NAMALWA (cell line): ENCODE results near the gene MVD.

Experiments
- DNase-seq: peaks from one replicate; pipeline ENCODE4 v3.0.0-alpha.2; 2015; ENCODE audit warnings: low spot score

The MVD gene

GRCh38 chr16:88606148-88606757 lies 56.6 kb downstream of the MVD start:
- DNase-seq = no peak

GRCh38 chr16:88605186-88606147 lies 57.4 kb downstream of the MVD start:
- DNase-seq = no peak

DNA sequence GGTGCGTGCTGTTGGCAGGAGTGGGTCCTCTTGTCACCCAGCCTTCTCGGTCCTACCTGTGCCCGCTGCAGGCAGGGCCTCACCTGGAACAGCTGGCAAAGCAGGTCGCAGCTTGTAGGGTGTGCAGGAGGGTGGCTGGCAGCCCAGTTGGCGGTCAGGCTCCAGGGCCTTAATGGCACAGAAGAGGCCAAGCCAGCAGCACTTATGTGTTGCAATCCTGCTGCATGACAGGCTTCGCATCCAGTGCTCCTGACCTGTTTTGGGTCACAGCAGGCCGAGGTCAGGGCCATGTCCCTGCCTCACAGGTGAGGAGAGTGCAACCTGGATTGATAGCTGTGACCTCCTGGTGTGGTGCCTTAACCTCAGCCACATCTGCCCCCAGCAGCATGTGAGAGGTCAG lies 60.8 kb downstream of the MVD start:
- DNase-seq = no peak
